H1 (cell line): Measurements from ENCODE around the gene CDK5. TPM values are rescaled to one million over a fixed set of nuclear protein-coding genes. Genes with fewer than 3 reads are reported as not detected.

Experiments used
- CTCF ChIA-PET: fragments of 300-600 bp; sonication (Branson Sonifier 250); formaldehyde crosslinking; loops from one replicate; lab custom pipeline; 2021; ENCODE audit not compliant: partially characterized antibody; lab: Charles Lee
- POLR2A ChIA-PET: fragments of 300-600 bp; sonication (Branson Sonifier 250); formaldehyde crosslinking; loops from one replicate; lab custom pipeline; 2021; ENCODE audit warnings: inconsistent platforms; ENCODE audit not compliant: partially characterized antibody; lab: Charles Lee
- DNase-seq, 2 experiments: peaks; one replicate each; pipeline versions ENCODE4 v3.0.0 to v3.0.0-alpha.2; 2010 to 2022; ENCODE audit warnings: low spot score in 2 of 2, low read depth in 1 of 2, mixed read lengths in 1 of 2
- FAIRE-seq: peaks from 2 replicates; lab custom pipeline; 2011; peaks lifted over from hg19 to GRCh38; lab: Jason Lieb, UNC
- H2AFZ ChIP-seq: 2 replicates; pipeline ENCODE4 v1.8.1; 2012; ENCODE audit warnings: low read length, inconsistent platforms
- H2AK5ac ChIP-seq: 2 replicates; pipeline ENCODE4 v1.6.1; 2013; ENCODE audit warnings: low read depth, low read length
- H2BK120ac ChIP-seq: replicated peaks from 2 replicates; pipeline ENCODE3; 2013; ENCODE audit warnings: low read depth, low read length, inconsistent platforms
- H2BK12ac ChIP-seq: 2 replicates; pipeline ENCODE4 v1.6.1; 2013; ENCODE audit warnings: low read depth, low read length
- H2BK15ac ChIP-seq: 2 replicates; pipeline ENCODE4 v1.6.1; 2013; ENCODE audit warnings: low read length
- H2BK20ac ChIP-seq: 2 replicates; pipeline ENCODE4 v1.6.1; 2013; ENCODE audit warnings: low read length
- H2BK5ac ChIP-seq: 2 replicates; pipeline ENCODE4 v1.6.1; 2013; ENCODE audit warnings: low read depth, low read length
- H3K14ac ChIP-seq: 2 replicates; pipeline ENCODE4 v1.6.1; 2013; ENCODE audit warnings: inconsistent platforms; ENCODE audit not compliant: insufficient read length
- H3K18ac ChIP-seq: 2 replicates; pipeline ENCODE4 v1.6.1; 2013; ENCODE audit warnings: low read length; ENCODE audit errors: extremely low read depth
- H3K23ac ChIP-seq: 2 replicates; pipeline ENCODE4 v1.6.1; 2013; ENCODE audit warnings: inconsistent platforms; ENCODE audit not compliant: insufficient read length
- H3K23me2 ChIP-seq: 2 replicates; pipeline ENCODE4 v1.6.1; 2013; ENCODE audit warnings: low read depth, low read length
- H3K27ac ChIP-seq: 2 replicates; pipeline ENCODE4 v1.6.1; 2011; ENCODE audit warnings: low read depth, low read length, inconsistent platforms
- H3K27me3 ChIP-seq, 4 experiments: replicated peaks in 1 of 4; 1 replicate in 1 of 4; 2 replicates in 3 of 4; pipeline versions ENCODE4 v1.6.1 to v1.8.1; 2011 to 2013; ENCODE audit warnings: low read length in 3 of 4, mild to moderate bottlenecking in 3 of 4, inconsistent platforms in 2 of 4, mixed read lengths in 2 of 4, moderate library complexity in 1 of 4; ENCODE audit not compliant: control insufficient read depth in 3 of 4, insufficient read depth in 3 of 4; ENCODE audit errors: extremely low read depth in 1 of 4
- H3K36me3 ChIP-seq, 4 experiments: 2 replicates each; pipeline versions ENCODE4 v1.6.1 to v1.8.1; 2011 to 2013; ENCODE audit warnings: mild to moderate bottlenecking in 4 of 4, low read length in 3 of 4, moderate library complexity in 2 of 4, control low read depth in 1 of 4, inconsistent platforms in 1 of 4; ENCODE audit not compliant: insufficient read depth in 4 of 4, control insufficient read depth in 2 of 4
- H3K4ac ChIP-seq: replicated peaks from 2 replicates; pipeline ENCODE3; 2013; ENCODE audit warnings: low read length, low read depth, mixed read lengths, inconsistent platforms; ENCODE audit not compliant: insufficient read length
- H3K4me1 ChIP-seq, 4 experiments: replicated peaks in 1 of 4; 1 replicate in 1 of 4; 2 replicates in 3 of 4; pipeline versions ENCODE4 v1.6.1 to v1.8.1; 2011 to 2013; ENCODE audit warnings: low read length in 3 of 4, inconsistent platforms in 2 of 4, mixed read lengths in 1 of 4; ENCODE audit not compliant: insufficient read depth in 4 of 4, control insufficient read depth in 3 of 4
- H3K4me2 ChIP-seq, 2 experiments: 2 replicates each; pipeline versions ENCODE4 v1.6.1 to v1.8.1; 2011 to 2013; ENCODE audit warnings: low read depth in 2 of 2, low read length in 2 of 2, control low read depth in 1 of 2, inconsistent platforms in 1 of 2, mild to moderate bottlenecking in 1 of 2; ENCODE audit not compliant: insufficient read depth in 1 of 2
- H3K4me3 ChIP-seq, 4 experiments: fragments of 200-600, 300-600 bp in 1 of 4; sonication (generic), shearing (Covaris generic), sonication (Bioruptor Twin) in 1 of 4; 2 replicates each; pipeline versions ENCODE4 v1.5.1 to v1.8.1; 2011 to 2016; ENCODE audit warnings: low read length in 4 of 4, low read depth in 3 of 4, control low read depth in 2 of 4, inconsistent platforms in 2 of 4, mild to moderate bottlenecking in 2 of 4, mixed read lengths in 1 of 4, moderate library complexity in 1 of 4; ENCODE audit not compliant: insufficient read depth in 2 of 4; ENCODE audit errors: extremely low read depth in 1 of 4
- H3K56ac ChIP-seq: replicated peaks from 2 replicates; pipeline ENCODE3; 2013; ENCODE audit warnings: low read depth, mild to moderate bottlenecking, mixed read lengths, low read length, inconsistent platforms; ENCODE audit not compliant: insufficient read length
- H3K79me1 ChIP-seq: 2 replicates; pipeline ENCODE4 v1.6.1; 2013; ENCODE audit warnings: low read depth, low read length, control low read depth
- H3K79me2 ChIP-seq, 2 experiments: 2 replicates each; pipeline versions ENCODE4 v1.6.1 to v1.8.1; 2012 to 2013; ENCODE audit warnings: low read length in 2 of 2, mild to moderate bottlenecking in 2 of 2, inconsistent platforms in 1 of 2; ENCODE audit not compliant: insufficient read depth in 2 of 2, control insufficient read depth in 1 of 2
- H3K9ac ChIP-seq, 4 experiments: replicated peaks in 1 of 4; 1 replicate in 1 of 4; 2 replicates in 3 of 4; pipeline versions ENCODE4 v1.6.1 to v1.8.1; 2011 to 2013; ENCODE audit warnings: low read depth in 3 of 4, low read length in 3 of 4, control low read depth in 2 of 4, mild to moderate bottlenecking in 2 of 4, moderate library complexity in 2 of 4, inconsistent platforms in 1 of 4; ENCODE audit errors: extremely low read depth in 1 of 4
- H3K9me3 ChIP-seq, 2 experiments: 2 replicates each; pipeline versions ENCODE4 v1.6.1 to v1.8.1; 2012 to 2013; ENCODE audit warnings: mild to moderate bottlenecking in 2 of 2, moderate library complexity in 2 of 2, control low read depth in 1 of 2, inconsistent platforms in 1 of 2, low read depth in 1 of 2, low read length in 1 of 2, mixed read lengths in 1 of 2; ENCODE audit not compliant: insufficient read depth in 2 of 2
- H4K20me1 ChIP-seq, 2 experiments: replicated peaks in 1 of 2; 2 replicates each; pipeline versions ENCODE3 to v1.8.1; 2011 to 2013; ENCODE audit warnings: inconsistent platforms in 2 of 2, low read length in 2 of 2, mild to moderate bottlenecking in 1 of 2; ENCODE audit not compliant: insufficient read depth in 2 of 2, control insufficient read depth in 1 of 2
- H4K5ac ChIP-seq: 2 replicates; pipeline ENCODE4 v1.6.1; 2013; ENCODE audit warnings: low read length, low read depth, mixed read lengths, inconsistent platforms; ENCODE audit not compliant: insufficient read length
- H4K8ac ChIP-seq: 2 replicates; pipeline ENCODE4 v1.8.0; 2013; ENCODE audit warnings: mild to moderate bottlenecking, moderate library complexity, low read length, inconsistent platforms; ENCODE audit not compliant: insufficient read depth; ENCODE audit errors: extremely low read depth
- H4K91ac ChIP-seq: replicated peaks from 2 replicates; pipeline ENCODE3; 2013; ENCODE audit warnings: low read length, mixed read lengths, inconsistent platforms; ENCODE audit not compliant: insufficient read length
- CHD2 ChIP-seq: IDR thresholded peaks from 2 replicates; pipeline ENCODE4 v1.6.1; 2012; ENCODE audit warnings: low read length, improper control_type of control experiment
- FOSL1 ChIP-seq: IDR thresholded peaks from 2 replicates; pipeline ENCODE4 v1.6.1; 2011; ENCODE audit warnings: mild to moderate bottlenecking, low read depth, low read length, moderate library complexity; ENCODE audit not compliant: insufficient read depth
- GABPA ChIP-seq: IDR thresholded peaks from 2 replicates; pipeline ENCODE4 v1.6.1; 2011; ENCODE audit warnings: mild to moderate bottlenecking, low read length, moderate library complexity, borderline replicate concordance; ENCODE audit not compliant: insufficient read depth
- JUN ChIP-seq: IDR thresholded peaks from 2 replicates; pipeline ENCODE4 v1.6.1; 2011; ENCODE audit warnings: low read depth, mild to moderate bottlenecking, improper control_type of control experiment, low read length
- SUZ12 ChIP-seq: fragments of 200-600 bp; sonication (generic); IDR thresholded peaks from 2 replicates; pipeline ENCODE4 v1.6.1; 2012; ENCODE audit warnings: mild to moderate bottlenecking, inconsistent platforms, low read length, moderate library complexity, mixed read lengths
- TAF7 ChIP-seq: optimal IDR thresholded peaks from 2 replicates; pipeline ENCODE3; 2011; ENCODE audit warnings: low read depth, mild to moderate bottlenecking, inconsistent platforms, low read length, moderate library complexity, borderline replicate concordance
- WGBS, 2 experiments: shearing (Covaris generic) in 1 of 2; methylation state at CpG; one replicate each; pipeline versions ENCODE4 v1.1.6 to v1.1.7; 2013 to 2015; ENCODE audit warnings: low lambda C conversion rate in 2 of 2, mixed read lengths in 2 of 2, inconsistent platforms in 1 of 2, low coverage in 1 of 2, missing lambda C conversion rate in 1 of 2; ENCODE audit not compliant: insufficient replicate concordance in 2 of 2, insufficient coverage in 1 of 2, insufficient read length in 1 of 2; ENCODE audit errors: extremely low coverage in 1 of 2, missing lambda C conversion rate in 1 of 2; 5-methylcytosine and 5-hydroxymethylcytosine counted together
- polyA plus RNA-seq, 7 experiments: library from polyadenylated mRNA; depleted of rRNA in 3 of 7; stranded (reverse) in 5 of 7; unstranded in 2 of 7; fragments of >200 nt in 5 of 7; fragments of 200-250 nt in 2 of 7; gene quantifications; 1 replicate in 5 of 7; 2 replicates in 1 of 7; 4 replicates in 1 of 7; pipeline versions ENCODE4 v1.2.1 to v1.2.3, GENCODE V29; 2011 to 2013; ENCODE audit warnings: missing spikeins in 2 of 7, mixed read lengths in 2 of 7
- total RNA-seq: library from RNA; stranded (reverse); fragmentation: NEBNext Ultra II Directional; extraction: Animal tissue kit (Norgen Biotek cat#: 25700); gene quantifications from 2 replicates; pipeline ENCODE4 v1.2.1, GENCODE V29; 2021

CDK5 gene
- total and polyA plus RNA-seq, 2 of the 8 experiments (the other 6 are each of a cell fraction or from before 2014, with no cell fraction given), result 22.8 to 37.2 TPM

GRCh38 chr7:151091003-151091402 is 33.3 kb upstream of the CDK5 start:
- Histone ChIP-seq H3K23me2 (peaks cover 13% of the 10 kb centered on the region; the same call in 1 of the 2 replicates), H3K27me3 (peaks cover 0 to 21% (median 9%) of the 10 kb centered on the region in 4 experiments; a peak in 6 of 7 replicates), H3K4me2 (no peak overlapping the region), H3K14ac (no peak overlapping the region), H2BK5ac (no peak overlapping the region), H2BK20ac (no peak overlapping the region), H3K9ac (no peak overlapping the region), H3K4me3 (no peak overlapping the region), H4K20me1 (peaks cover 46 to 63% of the 10 kb centered on the region in 2 experiments), H3K36me3 (no peaks in the 10 kb centered on the region), H3K9me3 (no peaks in the 10 kb centered on the region), H3K4me1 (peaks cover 3 to 30% (median 20%) of the 10 kb centered on the region in 4 experiments), H4K91ac (no peak overlapping the region), H3K4ac (no peak overlapping the region), H2BK15ac (no peak overlapping the region), H2BK120ac (no peak overlapping the region), H2AFZ (no peak overlapping the region), H3K79me1 (peaks cover 16% of the 10 kb centered on the region; the same call in 1 of the 2 replicates), H4K8ac (no peak overlapping the region), H3K27ac (no peak overlapping the region), H3K79me2 (peaks cover 11 to 79% of the 10 kb centered on the region in 2 experiments; a peak in 3 of 4 replicates), H3K56ac (no peak overlapping the region), H3K18ac (no peak overlapping the region), H3K23ac (no peak overlapping the region), H4K5ac (no peak overlapping the region), H2AK5ac (no peak overlapping the region), H2BK12ac (no peak overlapping the region)
- ChIA-PET CTCF (interaction anchor here (0.8 to 15.1 kb wide), 22 partner anchors 14 to 182 kb away, joined by 3 to 448 read pairs (median 5); no protein-coding TSS in a partner anchor), POLR2A (interaction anchor here (0.7 to 4.9 kb wide), 2 partner anchors 13 to 41 kb away, joined by 3 to 33 read pairs; no protein-coding TSS in a partner anchor)
- WGBS, 2 experiments, result 87% methylated on average over 7 of the region's 7 CpGs; no CpG with 5 or more reads in 1 of the 2 experiments
- no peak for DNase-seq
- TF ChIP-seq JUN (no peak), TAF7 (no peak), GABPA (no peak), SUZ12 (no peak), CHD2 (no peak), FOSL1 (no peak)
- no peak for FAIRE-seq
